ENCODE data around the gene LAMA4. TPM values are rescaled to one million over a fixed set of nuclear protein-coding genes. Genes with fewer than 3 reads are reported as not detected.
A peak's percentile ranks its signal among the peaks of the same experiment; 100 is the strongest.

LAMA4 gene
- total RNA-seq, 4 donors from 2014 or later: 261 to 336 (median 303) TPM

GRCh38 chr6:112209131-112209530 is 45.2 kb downstream of the LAMA4 start:
- Histone ChIP-seq H3K4me3 (no peak overlapping the region), H3K4me1 (peaks cover 25 to 97% (median 84%) of the 10 kb centered on the region in 4 donors), H3K9me3 (no peaks in the 10 kb centered on the region), H3K27me3 (no peaks in the 10 kb centered on the region), H3K36me3 (peaks cover 15 to 89% (median 36%) of the 10 kb centered on the region in 4 donors), H3K27ac (replicated peaks in 1 of 4) (peak overlapping the region; percentile 36 to 68 (median 58))
- TF ChIP-seq CTCF (IDR thresholded peaks at IDR 0.05) (no peak), POLR2A (IDR thresholded peaks at IDR 0.05; ENCODE audit: low read depth) (no peak), POLR2AphosphoS5 (IDR thresholded peaks at IDR 0.05) (no peak), EP300 (IDR thresholded peaks at IDR 0.05) (no peak)
- 27% methylated on average over 1 of the region's 2 CpGs for WGBS
- intact Hi-C loops (cut with DNase I): no loop called here
- DNase-seq (ENCODE audit: extremely low spot score): no peak

- intact Hi-C loops (cut with DNase I): no loop called here
- peaks cover 36 to 97% (median 85%) of the 10 kb centered on the region in 4 donors for H3K4me1 ChIP-seq
Measured at GRCh38 chr6:112207776-112208175, 46.6 kb downstream of the LAMA4 start.

GRCh38 chr6:112207131-112207530 is 47.2 kb downstream of the LAMA4 start:
- DNase-seq (ENCODE audit: extremely low spot score): no peak
- WGBS: 98% methylated on average over 4 of the region's 4 CpGs
- peaks cover 36 to 100% (median 88%) of the 10 kb centered on the region in 4 donors for H3K4me1 ChIP-seq
- H3K27ac ChIP-seq (replicated peaks in 1 of 4): peak overlapping the region; percentile 62 to 68 (median 64)
- H3K36me3 ChIP-seq: peaks cover 10 to 69% (median 27%) of the 10 kb centered on the region in 4 donors
- intact Hi-C loops (cut with DNase I): no loop called here
- H3K27me3 ChIP-seq: no peaks in the 10 kb centered on the region
- no peak overlapping the region for H3K4me3 ChIP-seq
- no peak for TF ChIP-seq POLR2A (IDR thresholded peaks at IDR 0.05; ENCODE audit: low read depth)
- no peak for TF ChIP-seq CTCF (IDR thresholded peaks at IDR 0.05)
- no peak for TF ChIP-seq EP300 (IDR thresholded peaks at IDR 0.05)
- no peak for TF ChIP-seq POLR2AphosphoS5 (IDR thresholded peaks at IDR 0.05)
- H3K9me3 ChIP-seq: no peaks in the 10 kb centered on the region

More at GRCh38 chr6:112207776-112208175, 46.6 kb downstream of the LAMA4 start:
- WGBS: 54% methylated on average over 2 of the region's 2 CpGs
- no peaks in the 10 kb centered on the region for H3K9me3 ChIP-seq
- H3K36me3 ChIP-seq: peaks cover 13 to 75% (median 31%) of the 10 kb centered on the region in 4 donors
- DNase-seq (ENCODE audit: extremely low spot score): no peak
- H3K27me3 ChIP-seq: no peaks in the 10 kb centered on the region
- H3K4me3 ChIP-seq: no peak overlapping the region
- TF ChIP-seq POLR2AphosphoS5 (IDR thresholded peaks at IDR 0.05) (no peak), CTCF (IDR thresholded peaks at IDR 0.05) (no peak), POLR2A (IDR thresholded peaks at IDR 0.05; ENCODE audit: low read depth) (no peak), EP300 (IDR thresholded peaks at IDR 0.05) (no peak)
- H3K27ac ChIP-seq (replicated peaks in 1 of 4): peak overlapping the region; percentile 36 to 68 (median 62)

- intact Hi-C loops (cut with DNase I): no loop called here
- Histone ChIP-seq H3K4me3 (no peak overlapping the region), H3K27ac (replicated peaks in 1 of 4) (peak overlapping the region; percentile 62 to 68 (median 64)), H3K4me1 (peaks cover 36 to 93% (median 85%) of the 10 kb centered on the region in 4 donors), H3K36me3 (peaks cover 15 to 69% (median 31%) of the 10 kb centered on the region in 4 donors), H3K27me3 (no peaks in the 10 kb centered on the region), H3K9me3 (no peaks in the 10 kb centered on the region)
- no peak for TF ChIP-seq POLR2AphosphoS5 (IDR thresholded peaks at IDR 0.05)
- DNase-seq (ENCODE audit: extremely low spot score): no peak
Measured at GRCh38 chr6:112206110-112206458, 48.3 kb downstream of the LAMA4 start.

GRCh38 chr6:112205427-112206109 is 48.8 kb downstream of the LAMA4 start:
- H3K27ac ChIP-seq (replicated peaks in 1 of 4): peak overlapping the region; percentile 62 to 68 (median 64)
- 77% methylated on average over 4 of the region's 5 CpGs for WGBS
- H3K36me3 ChIP-seq: peaks cover 16 to 69% (median 35%) of the 10 kb centered on the region in 4 donors

More at GRCh38 chr6:112205427-112206109, 48.8 kb downstream of the LAMA4 start:
- Histone ChIP-seq H3K27me3 (no peaks in the 10 kb centered on the region), H3K9me3 (no peaks in the 10 kb centered on the region), H3K4me1 (peaks cover 36 to 87% (median 82%) of the 10 kb centered on the region in 4 donors), H3K4me3 (no peak overlapping the region)
- DNase-seq (ENCODE audit: extremely low spot score): no peak
- intact Hi-C loops (cut with DNase I): no loop called here
- TF ChIP-seq POLR2AphosphoS5 (IDR thresholded peaks at IDR 0.05) (peak in 1 of 2 donors; percentile 30), EP300 (IDR thresholded peaks at IDR 0.05) (no peak), CTCF (IDR thresholded peaks at IDR 0.05) (no peak), POLR2A (IDR thresholded peaks at IDR 0.05; ENCODE audit: low read depth) (no peak)
